GM12878 (cell line): ENCODE results near the gene STARD10.

ENCODE experiments used
- ATF3 ChIP-seq: IDR thresholded peaks from 2 replicates; pipeline ENCODE4 v1.6.1; 2011; ENCODE audit warnings: low read depth, mild to moderate bottlenecking, low read length, moderate library complexity, borderline replicate concordance; ENCODE audit errors: extremely low read depth
- CTCF ChIP-seq, 3 experiments: IDR thresholded peaks in 2 of 3; conservative IDR thresholded peaks in 1 of 3; 2 replicates each; pipeline ENCODE4 v1.5.1; 2011; ENCODE audit warnings: low read depth in 3 of 3, low read length in 3 of 3, mild to moderate bottlenecking in 3 of 3, control low read depth in 2 of 3, moderate library complexity in 2 of 3, inconsistent platforms in 1 of 3, mixed read lengths in 1 of 3; ENCODE audit not compliant: control insufficient read depth in 2 of 3, insufficient read depth in 1 of 3; ENCODE audit errors: extremely low read depth in 1 of 3
- HSF1 ChIP-seq: fragments of 150-350 bp; IDR thresholded peaks from 2 replicates; pipeline ENCODE4 v1.6.1; 2014; ENCODE audit warnings: mild to moderate bottlenecking, low read depth, low read length
- SUZ12 ChIP-seq: fragments of 200-600 bp; sonication (generic); IDR thresholded peaks from one replicate; pipeline ENCODE4 v1.6.1; 2018; ENCODE audit warnings: antibody characterized with exemption, mild to moderate bottlenecking; ENCODE audit not compliant: unreplicated experiment
- TAF1 ChIP-seq: IDR thresholded peaks from 2 replicates; pipeline ENCODE4 v1.6.1; 2011; ENCODE audit warnings: mild to moderate bottlenecking, low read depth, low read length, borderline replicate concordance

GRCh38 chr11:72781313-72782080 lies 12.3 kb downstream of the STARD10 start:
- TF ChIP-seq TAF1 (no peak), HSF1 (no peak), ATF3 (no peak), CTCF (IDR thresholded peaks at IDR 0.05 in 2 of 3, conservative IDR thresholded peaks at IDR 0.05 in 1 of 3; ENCODE audit: control insufficient read depth in 2 of 3, extremely low read depth in 1 of 3, insufficient read depth in 1 of 3, low read depth in 3 of 3, low read length in 3 of 3) (no peak), SUZ12 (no peak)
